Effector CD4-positive, alpha-beta T cell (primary cell): Measurements from ENCODE around the gene GP1BB.

Experiments
- DNase-seq: peaks from one replicate; pipeline ENCODE4 v3.0.0-alpha.2; 2020

GP1BB gene

DNA sequence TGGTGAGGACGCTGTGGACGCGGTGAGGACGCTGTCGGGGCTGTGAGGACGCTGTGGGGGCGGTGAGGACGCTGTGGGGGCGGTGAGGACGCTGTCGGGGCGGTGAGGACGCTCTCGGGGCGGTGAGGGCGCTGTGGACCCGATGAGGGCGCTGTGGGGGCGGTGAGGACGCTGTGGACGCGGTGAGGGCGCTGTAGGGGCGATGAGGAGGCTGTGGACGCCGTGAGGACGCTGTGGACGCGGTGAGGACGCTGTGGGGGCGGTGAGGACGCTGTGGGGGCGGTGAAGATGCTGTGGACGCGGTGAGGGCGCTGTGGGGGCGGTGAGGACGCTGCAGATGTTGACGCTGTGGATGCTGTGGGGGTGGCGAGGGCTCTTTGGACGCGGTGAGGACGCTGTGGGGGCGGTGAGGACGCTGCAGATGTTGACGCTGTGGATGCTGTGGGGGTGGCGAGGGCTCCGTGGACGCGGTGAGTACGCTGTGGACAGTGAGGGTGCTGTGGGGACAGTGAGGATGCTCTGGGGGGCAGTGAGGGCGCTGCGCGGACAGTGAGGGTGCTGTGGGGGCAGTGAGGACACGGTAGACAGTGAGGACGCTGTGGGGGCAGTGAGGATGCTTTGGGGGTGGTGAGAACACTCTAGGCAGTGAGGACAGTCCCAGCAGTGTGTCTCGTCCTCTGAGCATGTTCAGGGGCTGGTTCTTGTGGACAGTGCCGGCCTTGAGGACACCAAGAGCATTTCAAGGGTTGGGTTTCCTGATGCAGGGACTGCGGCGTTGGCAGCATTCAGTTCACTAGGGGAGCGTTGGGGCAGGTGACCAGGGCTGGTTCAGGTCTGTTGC is 4.2 kb downstream of the GP1BB start:
- no peak for DNase-seq

DNA sequence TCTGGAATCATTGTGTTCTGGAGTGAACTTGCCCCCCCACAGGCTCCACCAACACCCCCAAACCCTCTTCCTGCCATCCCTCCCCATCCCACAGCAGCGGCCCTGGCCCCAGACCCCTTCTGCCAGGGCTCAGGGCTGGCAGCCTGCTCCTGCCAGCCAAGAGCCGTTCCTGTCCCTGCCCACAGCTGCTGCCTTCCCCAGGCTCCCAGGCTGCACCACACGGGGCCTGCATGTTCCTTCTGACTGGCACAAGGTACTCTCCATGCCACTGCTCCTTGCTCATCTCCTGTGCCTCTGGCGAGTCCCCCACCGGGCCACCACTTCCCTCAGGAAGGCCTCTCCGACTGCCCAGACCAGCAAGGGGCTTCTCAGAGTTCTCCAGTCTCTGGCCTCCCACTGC is 4.9 kb downstream of the GP1BB start:
- no peak for DNase-seq

DNA sequence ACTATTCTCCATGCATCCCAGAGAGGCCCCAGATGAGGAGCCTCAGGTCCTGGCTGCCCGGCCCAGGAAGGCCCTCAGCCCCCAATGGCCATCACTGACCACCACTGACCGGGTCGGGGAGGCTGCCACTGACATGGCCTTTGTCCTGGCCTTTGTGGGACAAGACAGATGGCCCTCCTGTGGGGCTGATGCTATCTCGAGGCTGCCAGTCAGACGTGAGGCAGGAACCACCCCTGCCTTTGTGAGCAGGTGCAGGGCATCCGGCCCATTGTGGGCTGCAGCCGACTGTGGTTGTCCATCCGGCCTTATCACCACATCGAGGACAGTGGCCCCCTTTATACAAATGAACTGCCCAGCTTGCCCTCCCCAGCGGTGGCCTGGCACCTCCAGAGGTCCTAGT is 5.5 kb downstream of the GP1BB start:
- no peak for DNase-seq

DNA sequence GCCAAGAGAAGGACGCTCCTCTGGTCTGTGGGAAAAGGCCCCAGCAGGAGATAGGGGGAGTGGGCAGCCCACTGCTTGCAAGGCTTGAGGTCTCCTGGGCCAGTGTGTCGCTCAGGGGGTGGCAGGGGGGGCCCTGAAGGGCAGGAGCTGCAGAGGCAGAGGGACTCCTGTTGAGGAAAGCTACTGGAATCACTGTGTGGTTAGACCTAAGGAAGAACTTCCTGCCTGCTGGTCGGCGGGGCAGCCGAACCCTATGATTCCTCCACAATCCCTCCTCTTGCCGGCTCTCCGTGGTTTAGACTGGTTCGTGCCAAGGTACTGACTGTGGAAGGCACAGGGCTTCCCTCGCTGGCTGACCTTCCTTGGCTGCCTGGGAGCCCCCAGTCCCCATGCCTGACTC is 6.2 kb downstream of the GP1BB start:
- no peak for DNase-seq

DNA sequence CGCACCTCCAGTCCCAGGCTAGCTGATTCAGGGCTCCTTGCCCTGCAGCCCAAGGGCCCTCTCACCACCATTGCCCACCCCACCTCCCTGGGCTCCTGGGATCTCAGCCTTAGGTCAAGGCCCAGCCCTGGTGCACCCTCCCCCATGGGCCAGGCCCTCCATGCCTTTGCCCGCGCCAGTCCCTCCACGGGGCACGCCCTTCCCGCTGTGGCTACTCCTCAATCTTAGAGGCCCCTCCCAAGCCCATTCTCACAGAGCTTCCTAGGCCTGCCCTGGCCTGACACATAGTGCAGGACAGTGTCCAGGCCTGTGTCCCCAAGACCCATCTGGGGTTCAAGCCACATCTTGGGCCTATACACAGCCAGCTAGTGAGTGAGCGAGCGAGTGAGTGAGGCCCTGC is 6.9 kb downstream of the GP1BB start:
- no peak for DNase-seq

DNA sequence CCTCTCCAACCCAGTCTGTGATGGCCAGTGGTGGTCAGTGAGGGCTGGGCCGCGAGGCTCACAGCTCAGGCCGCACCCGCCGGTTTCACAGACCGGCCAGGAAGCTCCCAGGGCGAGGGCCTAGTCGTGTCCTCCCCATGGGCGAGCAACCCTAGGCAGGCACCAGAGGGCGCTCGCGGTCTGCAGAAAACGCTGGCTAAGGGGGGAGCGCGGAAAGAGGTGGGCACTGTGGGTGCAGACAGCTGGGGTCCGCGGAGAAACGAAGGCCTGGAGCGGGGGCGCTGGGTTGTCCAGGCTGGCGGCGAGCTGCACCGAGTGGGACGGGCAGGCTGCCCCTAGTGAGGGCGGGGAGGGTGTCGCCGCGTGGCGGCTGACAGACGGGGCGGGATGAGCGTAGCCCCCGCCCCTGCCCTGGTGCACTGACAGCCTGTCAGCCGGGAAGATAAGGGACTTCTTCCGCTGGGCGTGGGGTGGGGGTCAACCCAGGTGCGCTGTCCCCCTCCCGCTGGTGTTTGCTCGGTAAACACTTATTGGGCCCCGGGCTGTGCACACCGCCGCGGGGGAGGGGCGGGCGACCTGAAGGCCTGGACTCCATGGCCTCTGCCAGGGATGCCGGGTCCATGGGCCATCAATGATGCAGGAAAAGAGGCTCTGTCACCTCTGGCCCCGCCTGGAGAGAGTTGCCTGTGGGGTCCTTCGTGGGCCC is 7.5 kb downstream of the GP1BB start:
- DNase-seq: peak; percentile 84

DNA sequence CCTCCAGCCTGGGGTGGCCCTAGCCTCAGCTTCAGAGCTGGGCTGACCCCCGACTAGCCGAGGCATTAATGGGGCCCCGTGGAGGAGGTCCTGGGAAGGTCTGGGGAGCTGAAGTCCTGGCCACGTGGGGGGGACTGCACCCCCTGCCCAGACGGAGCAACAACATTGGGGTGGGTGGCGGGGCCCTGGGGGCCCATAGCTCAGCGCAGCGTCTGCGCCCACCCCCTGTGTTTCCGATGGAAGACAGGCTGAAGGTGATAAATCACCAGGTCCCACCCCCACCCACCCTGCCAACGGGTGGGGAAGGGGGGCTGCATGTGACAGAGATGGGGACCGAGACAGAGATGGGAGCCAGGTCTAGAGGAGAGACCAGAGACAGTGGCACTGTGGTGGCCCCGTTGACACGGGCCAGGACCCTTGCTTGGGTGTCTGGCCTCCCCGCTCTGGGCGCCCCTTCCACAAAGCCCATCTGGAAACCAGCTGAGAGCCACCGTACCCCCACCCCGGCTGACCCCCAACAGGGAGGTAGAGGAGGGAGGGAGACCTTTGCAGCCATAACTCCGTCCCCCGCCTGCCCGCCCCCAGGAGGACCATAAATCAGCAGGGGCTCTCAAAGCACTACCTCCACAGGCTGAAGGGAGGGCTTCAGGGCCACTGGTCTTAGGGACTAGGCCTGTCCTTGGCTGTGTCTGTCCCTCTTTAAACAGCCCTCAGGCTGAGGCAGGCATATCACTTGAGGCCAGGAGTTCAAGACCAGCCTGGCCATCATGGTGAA is 8.2 kb downstream of the GP1BB start:
- DNase-seq: no peak

DNA sequence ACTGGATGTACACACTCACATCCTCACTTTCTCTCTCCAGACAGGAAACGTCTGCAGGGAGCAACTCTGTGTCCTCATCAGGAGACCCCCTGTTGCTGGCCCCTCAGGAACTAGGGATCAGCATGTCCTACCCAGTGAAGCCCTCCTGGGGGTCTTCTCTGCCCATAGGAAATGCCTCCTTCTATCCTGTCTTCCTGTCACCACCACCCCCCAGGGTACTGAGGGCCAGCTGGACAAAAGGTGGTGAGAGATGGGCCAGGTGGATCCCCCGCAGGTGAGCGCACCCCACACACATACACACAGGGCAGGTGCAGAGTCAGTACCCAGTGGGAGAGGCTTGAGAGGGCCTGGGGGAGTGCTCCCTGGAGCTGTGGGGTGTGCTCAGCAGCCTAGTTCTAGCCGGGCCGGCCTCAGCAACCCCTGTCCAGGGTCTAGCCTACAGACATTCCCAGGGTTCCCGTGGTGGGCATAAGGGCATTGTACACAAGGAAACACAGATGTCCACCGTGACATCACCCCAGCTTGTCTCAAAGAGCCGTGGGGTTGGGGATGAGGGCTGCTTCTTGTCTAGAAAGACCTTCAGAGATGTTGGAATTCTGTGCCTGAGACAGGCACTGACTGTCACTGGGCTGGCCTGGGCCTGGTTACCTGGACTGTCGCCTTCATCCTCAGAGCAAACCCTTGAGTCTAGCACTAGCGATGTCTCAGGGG is 9.2 kb downstream of the GP1BB start:
- no peak for DNase-seq

DNA sequence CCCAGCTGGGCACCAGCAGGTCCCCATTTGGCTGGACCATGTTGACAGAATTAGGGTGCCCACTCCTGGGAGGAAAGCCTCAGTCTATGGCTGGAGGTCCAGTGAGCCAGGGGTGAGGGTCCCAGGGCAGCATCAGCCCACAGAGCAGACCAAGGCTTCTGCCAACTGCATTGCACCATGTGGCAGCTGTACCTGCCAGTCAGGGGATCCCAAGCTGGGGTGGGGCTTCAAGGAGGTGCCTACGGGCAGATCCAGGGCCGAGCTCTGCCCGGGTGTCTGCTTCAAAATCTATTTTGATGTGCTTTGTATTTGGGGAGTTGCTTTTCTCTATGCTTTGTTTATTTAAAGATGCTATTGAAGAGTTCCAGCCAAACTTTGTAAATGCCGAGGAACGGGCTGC is 10.4 kb downstream of the GP1BB start:
- DNase-seq: no peak

DNA sequence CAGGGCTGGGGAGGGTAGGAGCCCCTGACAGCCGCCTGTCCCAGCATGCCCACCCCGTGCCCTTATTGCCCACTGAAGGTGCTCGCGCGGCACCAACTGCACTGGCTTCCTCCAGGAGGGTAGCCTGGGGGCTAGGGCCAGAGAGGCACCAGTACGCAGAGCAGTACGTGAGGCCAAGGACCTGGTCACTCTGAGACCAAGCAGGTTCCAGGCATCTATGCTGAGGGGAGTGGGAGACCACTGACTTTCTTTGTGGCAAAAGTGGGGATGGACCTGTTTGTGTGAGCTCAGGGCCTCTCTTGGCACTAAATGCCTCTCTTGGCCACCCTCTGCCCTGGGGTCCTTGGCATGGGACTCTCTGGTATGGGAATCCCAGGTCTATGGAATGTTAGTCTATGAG is 10.8 kb downstream of the GP1BB start:
- DNase-seq: no peak

DNA sequence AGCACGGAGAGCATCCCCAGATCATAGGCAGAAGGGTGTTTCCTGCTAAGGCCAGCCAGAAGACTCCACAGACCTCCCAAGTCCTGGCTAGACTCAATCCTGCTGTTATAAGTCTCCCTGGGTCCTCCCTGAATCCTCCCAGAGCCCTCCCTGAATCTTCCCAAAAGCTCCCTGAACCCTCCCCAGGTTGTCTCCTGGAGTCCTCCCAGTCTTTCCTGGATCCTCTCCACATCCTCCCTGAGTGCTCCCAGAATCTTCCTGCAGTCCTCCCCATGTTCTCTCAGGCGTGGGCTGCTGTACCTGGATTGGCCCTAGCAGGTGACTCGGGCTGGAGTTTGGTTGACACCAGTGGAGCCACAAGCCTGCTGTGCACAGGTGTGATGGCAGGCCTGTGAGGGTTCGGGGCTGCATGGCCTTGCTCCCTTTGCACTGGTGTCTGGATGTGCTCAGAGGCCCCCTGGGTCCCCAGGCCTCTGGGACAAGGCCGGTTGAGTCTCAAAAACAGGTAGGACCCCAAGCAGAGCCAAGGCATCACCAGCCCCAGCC is 11.6 kb downstream of the GP1BB start:
- DNase-seq: no peak

DNA sequence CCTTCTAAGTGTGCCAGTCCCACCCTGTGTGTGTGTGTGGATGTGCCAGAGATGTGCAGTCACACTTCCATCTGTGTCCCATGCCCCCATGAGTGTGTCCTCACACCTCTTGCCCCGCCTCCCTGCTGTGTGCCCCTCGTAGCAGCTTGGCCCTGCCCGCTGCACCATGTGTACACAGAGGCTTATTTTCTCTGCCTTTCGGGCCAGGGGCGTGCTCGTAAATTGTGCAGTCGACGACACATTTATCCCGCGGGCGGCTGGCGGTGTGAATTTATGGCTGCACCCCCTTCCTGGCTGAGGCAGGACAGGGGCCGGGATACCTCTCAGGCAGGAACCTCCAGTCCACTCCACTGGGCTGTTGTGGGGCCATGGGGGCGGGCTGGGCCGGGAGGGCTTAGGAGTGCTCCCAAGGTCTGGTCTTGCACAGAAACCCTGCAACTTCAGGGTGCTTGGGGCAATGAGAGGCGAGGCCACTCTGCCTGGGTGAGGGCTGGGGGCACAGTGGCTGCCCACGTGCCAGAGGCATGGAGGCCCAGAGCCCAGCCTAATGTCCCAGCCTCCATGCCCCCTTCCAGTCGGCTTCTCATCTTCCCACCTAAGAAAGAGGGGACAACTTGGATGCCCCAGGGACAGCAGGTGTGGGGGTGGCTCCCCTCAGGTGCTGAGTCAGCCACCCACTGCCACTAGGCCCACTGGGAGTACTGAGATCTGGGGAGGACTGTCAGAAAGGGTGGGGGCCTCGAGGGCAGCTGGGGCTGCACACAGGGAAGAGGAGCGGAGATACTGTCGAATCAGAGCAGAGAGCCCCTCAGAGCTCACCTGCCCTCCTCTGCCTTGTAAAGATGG is 12.5 kb downstream of the GP1BB start:
- DNase-seq: no peak

DNA sequence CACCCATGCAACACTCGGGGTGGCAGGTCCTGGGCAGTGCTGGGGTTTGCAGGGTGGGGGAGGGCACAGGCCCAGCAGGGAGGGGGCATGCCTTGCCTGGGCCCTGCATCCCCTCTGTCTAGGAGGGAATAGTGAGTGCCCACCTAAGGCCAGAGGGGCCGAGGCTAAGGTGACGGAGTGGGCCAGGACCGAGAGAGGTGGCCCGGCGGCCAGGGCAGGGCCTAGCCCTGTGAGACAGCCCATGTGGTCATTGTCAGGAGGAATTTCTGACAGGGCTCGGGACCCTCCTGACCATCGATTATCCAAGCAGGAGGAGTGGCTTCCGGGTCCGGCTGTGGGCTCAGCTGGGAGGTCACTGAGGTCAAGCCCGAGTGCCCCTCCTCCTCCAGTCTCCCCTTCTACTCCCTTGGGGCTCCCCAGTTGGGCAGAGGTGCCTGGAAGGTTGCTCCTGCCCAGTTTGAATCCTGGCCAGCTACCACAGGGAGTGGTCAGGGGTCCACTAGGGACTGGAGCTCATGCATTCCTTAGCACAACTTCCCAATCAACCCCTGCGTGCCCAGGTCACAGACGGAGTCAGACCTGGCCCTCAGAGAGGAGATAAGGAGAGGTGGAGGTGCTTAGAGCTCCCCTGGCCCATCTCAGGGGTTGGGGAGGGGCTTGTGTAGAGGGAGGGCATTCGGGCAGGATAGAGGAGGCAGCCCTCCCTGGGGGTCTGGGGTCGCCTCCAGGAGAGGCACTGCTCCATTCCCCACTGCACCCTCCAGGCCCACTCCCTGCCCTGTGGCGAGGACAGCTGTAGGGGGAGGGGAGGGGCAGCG is 14.7 kb downstream of the GP1BB start:
- no peak for DNase-seq

DNA sequence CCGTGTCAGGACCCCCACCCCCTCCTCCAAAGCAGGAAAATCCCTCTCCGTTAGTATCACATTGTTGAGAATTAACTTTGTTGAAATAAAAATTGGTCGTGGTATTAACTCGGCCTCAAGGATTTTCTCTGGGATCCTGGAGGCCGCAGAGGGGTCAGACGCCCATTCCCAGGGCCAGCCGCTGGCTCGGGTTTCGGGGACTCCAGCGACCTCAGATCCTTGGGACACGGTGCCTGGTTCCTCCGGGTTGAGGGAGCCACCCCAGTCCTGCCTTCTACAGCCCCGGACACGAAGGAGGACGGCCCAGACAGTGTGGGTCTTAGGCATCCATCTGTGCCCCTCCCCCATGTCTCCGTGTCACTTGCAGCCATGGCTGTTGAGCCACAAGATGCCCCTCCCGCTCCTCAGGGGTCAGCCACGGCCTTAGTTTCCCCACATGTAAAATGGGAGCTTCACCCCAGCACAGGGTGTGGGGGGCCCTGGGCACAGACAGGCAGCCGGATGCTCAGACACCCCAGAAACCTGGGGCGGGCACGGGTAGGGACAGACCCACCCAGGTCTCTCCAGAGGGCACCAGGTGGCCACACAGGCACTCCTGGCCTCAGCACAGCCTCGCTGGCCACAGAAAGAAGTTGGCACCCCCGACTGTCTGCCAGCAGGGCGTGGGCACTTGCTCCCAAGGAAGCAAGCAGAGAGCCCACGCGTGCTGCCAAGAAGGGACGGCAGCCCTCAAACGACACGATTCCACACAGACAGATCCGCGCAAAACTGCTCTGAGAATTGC is 15.5 kb downstream of the GP1BB start:
- DNase-seq: no peak

DNA sequence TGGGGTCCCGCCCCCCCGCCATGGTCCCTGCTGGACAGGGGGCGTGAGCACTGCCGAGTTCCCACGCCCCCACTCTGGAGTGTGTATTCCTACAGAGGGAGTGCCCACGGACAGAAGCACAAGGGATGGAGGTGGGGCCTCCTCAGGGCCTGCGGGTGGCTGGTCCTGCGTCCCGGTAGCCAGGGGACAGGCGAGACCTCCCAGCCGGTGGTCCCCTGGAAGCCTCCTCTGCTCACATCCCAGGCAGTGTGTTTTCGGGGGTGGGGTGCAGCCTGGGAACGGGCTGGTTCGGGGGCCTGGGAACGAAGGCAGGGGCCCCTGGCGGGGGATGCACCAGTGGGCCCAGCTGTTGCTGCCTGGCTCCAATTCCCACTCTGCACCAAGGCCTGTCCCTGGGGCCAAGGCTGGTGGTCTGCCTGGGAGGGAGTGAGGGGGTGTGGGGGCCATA is 16.1 kb downstream of the GP1BB start:
- DNase-seq: no peak

DNA sequence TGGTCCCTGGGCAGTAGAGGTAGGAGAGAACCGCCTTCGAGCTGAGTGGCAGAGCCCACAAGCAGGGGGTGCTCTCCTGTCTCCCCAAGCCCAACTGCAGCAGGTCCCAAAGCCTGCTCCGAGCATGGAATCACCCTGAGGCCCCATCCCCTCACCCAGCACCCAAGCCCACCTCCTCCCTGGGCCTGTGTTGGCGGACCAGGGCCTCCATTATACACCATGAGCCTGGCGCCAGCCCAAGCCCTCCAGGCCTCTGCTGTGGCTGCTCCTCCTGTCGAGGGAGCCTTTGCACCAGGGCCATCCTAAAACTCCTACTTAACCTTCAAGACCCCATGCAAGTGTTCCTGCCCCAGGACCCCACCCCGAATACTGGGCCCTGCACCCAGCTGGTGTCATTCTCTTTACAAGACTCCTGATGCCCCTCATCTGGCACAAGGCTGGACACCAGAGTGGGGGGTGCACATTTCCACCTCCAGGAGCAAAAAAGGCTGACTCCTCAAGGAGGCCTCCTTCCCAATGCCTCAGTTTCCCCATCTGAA is 16.6 kb downstream of the GP1BB start:
- no peak for DNase-seq

DNA sequence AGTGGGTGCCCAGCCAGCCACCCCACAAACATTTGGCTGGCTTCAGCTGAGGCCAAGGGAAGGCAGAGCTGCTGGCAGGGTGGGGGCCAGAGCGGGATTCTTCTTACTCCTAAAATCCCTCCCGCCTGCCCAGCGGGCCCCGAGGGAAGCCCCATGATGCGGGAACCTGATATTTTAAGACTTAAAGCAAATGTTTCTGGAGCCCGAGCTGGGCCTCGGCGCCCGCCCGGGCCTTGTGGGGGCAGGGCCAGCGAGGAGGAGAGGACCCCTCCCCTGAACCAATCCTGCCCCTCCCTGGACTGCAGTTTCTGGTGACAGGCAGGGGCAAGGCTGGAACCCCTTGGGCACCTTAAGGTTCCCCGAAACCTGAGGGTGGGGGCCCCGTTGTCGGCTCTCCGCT is 17.2 kb downstream of the GP1BB start:
- no peak for DNase-seq

DNA sequence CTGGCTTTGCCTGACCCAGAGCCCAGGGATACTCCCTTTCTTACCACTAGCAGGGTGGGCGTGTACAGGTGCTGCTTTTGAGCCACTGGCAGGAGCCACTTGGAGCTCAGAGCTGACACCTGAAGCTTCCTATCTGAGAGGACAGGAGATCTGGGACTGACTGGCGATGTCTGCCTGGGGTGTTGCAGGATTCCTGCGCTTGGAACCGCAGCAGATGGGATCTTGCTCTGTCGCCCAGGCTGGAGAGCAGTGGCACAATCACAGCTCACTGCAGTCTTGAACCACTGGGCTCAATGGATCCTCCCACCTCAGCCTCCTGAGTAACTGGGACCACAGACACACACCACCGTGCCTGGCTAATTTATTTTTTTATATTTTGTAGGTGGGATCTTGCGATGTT is 17.7 kb downstream of the GP1BB start:
- DNase-seq: no peak
